NCI-H1092 treated with DMSO at 0.1 percent for 48 hours (cell line): ENCODE results near the gene CORO2B.

Experiments used
- DNase-seq: peaks from one replicate; lab custom pipeline; 2025; lab: John Stamatoyannopoulos, UW

The CORO2B gene

DNA sequence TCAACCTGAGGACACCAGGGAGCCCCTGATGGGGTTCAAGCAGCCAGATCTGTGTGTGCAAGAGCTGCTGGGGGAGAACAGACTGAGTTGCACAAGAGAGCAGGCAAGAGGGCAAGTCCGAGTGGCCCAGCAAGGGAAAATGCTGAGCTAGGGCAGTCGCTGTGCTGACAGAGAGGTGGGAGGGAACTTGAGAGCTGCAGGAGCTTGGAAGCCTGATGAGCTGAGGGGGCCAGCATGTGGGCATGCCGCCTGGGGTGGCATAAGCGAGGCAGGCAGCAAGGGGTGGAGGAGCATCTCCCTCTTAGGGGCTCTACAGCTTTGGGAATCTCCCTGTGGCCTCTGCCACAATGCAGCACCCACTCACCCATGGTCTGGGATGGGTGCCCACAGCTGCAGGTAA is 4.7 kb upstream of the CORO2B start:
- DNase-seq = no peak

DNA sequence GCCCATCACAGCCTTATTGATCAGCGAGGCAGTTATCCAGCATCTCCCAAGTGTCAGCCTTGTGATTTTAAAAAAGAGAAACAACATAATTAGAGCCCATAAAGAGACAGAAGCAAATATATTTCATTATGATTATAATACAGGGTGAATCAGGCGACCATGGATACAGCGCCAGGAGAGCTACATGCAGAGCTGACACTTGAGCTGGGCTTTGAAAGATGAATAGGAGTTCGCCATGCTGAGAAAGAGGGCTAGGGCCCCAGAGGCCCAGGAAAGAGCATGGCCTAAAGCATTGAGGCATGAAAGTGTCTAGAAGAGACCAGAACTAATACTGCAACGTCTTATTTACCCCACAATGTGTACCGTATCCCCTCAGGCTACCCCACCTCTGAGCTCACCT is 4.2 kb upstream of the CORO2B start:
- DNase-seq = no peak

DNA sequence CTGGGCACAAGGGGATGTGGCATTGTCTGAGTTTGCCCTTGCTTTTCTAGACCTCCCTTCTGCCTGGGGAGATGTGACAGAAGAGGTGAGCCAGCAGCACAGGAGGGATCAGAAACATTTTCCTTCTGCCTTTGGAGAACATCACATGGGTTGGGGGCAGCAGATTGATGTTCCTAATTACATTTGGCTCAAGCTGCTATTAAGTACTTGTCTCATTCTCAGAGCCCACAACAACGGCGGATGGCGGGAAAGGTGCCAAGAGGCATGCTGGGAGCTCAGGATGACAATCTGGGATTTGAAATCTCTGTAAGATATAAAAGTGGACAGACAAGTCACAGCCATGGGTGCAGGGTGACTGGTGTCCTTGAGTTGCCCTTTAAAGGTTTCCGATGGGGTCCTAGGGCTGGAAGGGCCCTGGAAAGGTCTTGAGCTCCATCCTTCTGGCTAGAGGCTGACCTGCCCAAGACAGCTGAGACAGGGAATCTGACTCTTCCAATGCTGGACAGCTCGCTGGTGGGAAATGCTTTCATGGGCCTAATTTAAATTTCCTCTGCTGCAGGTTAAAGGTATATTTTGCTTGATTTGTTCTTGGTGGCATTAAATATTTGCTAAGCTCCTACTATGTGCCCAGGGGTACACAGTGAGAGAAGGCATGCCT is 2.4 kb upstream of the CORO2B start:
- peak; percentile 38 for DNase-seq

DNA sequence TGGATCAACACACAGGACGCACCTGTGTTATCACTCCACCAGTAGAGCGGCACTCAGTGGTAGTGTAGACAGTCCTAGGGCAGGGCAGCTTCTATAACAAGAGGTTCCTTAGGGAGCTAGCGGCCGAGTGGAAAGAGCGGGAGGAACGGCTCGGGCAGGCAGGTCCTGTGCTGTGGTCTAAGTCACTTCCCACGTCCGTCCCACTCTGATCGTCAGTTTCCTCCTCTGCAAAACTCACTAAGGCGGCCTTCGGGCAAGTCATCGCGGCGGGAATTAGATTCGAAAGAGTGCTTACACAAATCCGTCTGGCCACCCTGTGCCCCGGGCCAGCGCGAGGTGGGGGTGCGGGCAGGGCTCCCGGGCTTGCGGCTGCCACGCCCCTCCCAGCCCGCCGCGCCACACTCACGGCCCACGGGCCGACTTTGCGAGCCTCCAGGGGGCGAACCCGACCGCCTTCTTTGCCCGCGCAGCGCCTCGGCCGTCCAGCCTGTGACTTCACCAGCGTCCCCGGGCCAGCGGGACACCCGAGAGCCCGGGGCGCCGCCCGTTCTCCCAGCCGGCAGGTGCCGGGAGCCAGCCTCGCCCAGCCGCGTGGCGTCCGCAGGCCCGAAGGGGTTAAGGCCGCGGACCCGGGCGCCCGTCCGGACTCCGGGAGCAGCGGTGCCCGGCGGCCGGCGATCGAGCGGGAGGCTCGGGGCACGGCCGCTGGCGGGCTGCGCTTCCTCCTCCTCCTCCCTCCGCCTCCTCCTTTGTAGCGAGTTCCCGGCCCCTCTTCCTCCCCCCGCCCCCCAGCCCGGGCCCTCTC is 416 bp upstream of the CORO2B start:
- DNase-seq = peak; percentile 35

DNA sequence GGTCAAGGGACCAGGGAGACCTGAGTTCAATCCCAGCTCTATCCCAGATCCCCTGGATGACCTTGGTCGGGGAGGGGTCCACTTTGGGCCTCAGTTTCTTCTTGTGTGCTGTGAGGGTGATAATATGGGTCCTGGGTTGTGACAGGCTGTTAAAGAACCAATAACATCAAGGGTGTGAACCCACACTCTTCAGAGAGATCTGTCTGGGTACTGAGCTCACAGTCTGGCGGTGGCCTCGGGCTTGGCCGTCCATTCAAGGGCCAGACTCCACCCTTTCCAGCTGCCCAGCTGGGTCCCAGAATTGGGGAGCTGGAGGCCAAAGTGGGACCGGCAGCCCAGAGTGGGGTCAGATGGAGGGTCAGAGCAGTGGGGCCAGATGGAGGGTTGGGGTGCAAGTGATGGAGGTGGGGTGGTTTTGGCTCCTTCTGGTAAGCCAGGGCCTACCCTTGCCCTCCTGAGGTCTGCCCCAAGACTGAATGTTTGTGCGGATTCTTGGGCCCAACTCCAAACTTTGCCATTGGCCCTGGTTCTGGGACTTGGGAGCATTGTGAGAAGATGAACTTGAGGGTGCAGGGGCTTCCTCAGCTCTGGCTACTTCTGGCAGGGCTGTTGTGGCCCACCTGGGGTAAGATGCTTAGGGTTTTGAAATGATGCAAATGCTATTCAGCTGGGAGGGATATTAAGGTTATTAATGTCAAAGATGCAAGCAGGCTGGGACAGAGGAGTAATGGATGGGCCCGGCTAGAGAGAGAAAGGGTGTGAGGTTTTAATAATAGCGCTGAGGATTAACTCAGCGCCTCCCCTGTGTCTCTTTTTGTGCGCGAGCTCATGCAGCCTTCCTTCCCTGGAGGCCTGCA is 1.5 kb downstream of the CORO2B start:
- DNase-seq = no peak

DNA sequence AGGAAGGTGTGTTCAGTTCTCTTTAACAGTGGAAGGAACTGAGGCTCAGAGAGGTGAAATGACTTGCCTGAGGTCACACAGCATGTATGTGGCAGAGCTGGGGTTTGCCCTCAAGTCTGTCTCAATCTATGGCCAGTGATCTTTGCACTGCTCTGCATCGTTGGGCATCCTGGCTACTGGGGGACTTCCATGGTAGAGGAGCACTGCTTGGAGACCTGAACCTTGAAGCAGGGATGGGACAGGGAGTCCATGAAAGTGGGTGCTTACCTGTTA is 2.0 kb downstream of the CORO2B start:
- DNase-seq = no peak

DNA sequence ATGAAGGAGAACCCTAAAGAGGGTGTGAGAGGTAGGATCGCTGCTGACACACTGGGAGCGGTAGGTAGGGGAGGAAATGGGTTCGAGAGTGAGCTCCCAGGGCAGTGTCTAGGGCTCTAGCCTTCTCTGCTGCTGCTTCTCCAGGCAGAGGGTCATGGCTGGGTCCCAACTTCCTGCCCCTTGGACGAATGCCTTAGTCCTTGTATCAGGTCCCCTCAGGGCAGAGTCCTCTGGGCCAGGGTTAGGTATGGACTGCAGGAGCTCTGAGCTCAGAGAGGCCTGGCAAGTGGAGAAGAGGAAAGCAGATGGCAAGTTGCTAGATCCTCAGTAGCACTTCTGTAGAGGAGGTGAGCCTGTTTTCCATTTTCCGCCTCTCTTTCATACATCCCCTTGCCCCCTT is 2.9 kb downstream of the CORO2B start:
- no peak for DNase-seq

DNA sequence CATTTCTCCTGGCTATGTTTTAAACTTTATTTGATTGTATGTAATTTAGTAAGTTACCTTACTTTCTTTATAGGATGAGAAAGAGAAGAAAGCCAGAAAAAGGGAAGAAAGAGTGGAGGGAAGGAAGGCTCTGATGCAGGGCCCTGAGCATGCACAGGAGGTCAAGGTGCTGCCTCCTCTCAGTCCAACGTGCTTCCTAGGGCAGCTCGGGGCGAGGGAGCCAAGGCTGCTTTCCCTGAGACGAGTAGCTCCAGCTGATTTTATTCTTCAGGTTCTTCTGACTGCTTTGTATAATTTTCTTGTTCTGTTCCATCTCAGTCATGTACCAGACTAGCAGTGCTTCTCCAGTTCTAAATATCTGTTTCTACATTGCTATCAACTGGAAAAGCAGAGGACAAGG is 3.4 kb downstream of the CORO2B start:
- DNase-seq = no peak

DNA sequence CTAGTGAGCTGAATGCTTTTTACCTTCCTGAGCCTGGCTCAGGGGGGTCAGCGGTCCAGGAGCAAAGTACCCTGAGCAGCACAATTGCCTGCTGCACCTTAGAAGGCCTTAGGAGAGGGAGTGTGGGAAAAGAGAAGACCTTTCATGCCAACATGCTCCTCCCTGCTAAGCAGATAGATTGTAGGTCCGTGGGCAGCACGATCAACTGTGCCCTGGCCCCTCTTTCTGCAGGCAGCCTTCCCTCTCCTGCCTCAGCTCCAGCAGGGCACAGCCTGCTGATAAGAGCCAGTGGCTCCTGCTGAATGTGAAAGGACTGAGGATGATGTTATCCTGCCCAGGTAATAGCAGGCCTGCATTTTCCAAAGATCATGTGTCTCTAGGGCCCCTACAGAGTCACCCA is 4.1 kb downstream of the CORO2B start:
- DNase-seq = no peak

DNA sequence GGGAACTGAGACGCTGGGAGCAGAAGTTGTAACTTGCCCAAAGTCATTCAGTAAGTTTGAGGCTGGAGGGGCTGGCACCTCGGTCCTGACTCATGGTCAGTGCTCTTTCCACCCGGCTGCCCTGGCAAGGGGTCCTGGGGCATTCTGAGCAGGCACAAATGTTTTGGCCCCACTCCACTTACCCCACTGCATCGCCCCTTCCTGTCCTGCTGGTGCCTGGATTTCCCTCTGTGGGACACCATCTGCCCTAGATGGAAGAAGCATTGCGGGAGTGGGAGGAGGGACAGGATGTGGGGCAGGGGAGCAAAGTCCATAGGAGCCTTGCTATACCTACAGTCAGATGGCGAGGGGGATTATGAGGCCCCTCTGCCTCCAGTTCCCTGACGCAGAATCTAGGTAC is 4.5 kb downstream of the CORO2B start:
- DNase-seq = no peak

DNA sequence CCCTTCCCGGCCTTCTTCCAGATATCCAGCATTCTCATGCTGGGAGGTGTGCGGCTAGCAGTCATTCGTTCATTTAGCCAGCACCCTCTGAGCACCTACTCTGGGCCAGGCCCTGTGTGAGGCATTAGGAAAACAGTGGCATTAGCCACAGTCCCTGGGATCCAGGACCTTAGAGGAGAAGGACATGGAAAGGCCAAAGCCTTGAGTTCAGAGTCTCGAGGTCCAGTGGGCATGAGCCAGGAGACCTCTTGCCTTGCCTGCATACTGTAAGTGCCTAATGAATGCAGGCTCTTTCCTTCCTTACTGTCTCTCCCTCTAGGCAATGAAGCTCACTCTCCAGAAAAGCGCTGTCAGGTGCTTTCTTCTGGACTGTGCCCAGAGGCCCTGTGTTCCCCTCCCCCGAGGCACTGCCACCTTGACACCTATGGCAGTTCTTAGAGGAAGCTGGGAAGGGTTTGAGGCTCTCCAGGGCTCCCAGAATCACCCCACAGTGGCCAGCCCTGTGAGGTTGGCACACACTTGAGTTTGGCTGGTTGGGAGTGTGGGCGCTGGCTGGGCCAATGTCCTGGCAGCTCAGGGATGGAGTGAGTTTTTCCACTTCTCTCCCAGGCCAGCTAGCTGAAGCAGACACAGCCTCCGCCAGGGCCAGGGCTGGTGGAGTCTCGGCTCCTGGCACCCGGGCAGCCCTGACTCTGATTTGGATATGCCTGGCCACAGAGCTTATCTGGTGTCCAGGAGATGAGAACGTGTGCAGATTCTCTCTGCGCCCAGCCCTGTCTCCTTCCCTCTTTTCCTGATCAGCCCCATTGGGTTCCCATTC is 5.4 kb downstream of the CORO2B start:
- no peak for DNase-seq

DNA sequence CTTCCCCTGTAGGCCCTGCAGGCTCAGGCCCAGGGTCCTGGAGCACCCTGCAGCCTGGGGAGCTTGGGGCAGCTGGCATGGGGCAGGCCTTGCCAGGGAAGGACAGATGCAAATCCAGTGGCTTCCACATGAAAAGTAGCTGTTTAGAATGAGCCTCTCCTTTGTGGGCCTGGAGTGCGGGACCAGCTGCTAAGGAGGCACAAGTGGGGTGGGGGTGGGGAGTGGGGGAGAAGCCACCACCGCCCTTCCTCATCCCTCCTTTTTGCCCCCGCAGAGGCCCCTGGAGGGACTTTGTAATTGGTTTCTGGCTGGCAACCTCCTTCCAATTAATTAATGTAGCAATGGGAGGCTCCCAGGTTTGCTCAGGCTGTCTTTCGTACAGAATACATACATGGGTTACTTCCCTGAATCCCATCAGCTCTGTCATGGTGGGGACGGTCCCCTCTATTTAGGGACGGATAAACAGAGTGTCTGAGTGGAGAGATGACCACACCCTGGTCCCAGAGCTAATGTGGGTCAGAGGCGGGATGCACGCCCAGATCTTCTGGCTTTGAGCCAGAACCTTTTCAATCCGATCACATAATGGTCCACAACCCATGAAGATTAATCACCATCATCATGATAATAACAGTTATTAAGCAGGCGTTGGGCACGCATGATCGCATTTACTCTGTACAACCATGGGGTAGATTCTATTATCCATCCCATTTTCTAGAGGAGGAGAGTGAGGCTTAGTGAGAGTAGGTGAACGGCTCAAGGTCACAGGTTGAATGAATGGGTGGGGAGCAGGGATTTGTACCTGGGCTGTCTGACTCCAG is 6.2 kb downstream of the CORO2B start:
- peak; percentile 32 for DNase-seq

DNA sequence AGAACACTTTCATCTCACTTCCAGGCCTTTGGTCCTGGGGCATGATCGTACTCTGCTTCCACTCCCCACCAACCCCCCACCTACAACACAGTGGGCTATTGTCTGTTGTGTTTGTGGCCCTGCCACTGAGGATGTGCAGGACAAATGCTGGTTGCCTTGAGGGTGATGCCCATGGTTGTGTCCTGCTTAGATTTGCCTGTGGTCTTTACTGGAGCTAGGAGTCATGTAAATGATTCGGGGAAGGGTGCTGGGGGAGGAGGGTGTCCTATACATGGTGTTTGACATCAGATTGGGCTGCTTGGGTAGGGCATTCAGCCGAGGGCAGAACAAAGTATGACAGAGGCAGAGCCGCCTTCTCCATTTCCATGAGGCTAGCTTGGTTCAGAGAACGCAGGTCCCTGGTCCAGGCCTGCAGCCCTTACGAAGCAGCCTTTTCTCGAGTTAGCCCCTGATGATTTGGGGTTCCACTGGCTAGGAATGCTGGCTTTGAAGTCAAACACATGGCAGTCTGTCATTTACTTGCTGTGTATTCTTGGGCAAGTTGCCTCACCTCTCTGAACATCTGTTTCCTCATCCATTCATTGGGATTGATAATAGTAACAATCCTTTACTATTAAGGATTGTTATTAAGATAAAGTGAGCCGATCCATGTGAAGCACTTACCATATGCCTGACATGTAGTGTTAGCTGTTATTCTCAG is 6.9 kb downstream of the CORO2B start:
- DNase-seq = no peak

DNA sequence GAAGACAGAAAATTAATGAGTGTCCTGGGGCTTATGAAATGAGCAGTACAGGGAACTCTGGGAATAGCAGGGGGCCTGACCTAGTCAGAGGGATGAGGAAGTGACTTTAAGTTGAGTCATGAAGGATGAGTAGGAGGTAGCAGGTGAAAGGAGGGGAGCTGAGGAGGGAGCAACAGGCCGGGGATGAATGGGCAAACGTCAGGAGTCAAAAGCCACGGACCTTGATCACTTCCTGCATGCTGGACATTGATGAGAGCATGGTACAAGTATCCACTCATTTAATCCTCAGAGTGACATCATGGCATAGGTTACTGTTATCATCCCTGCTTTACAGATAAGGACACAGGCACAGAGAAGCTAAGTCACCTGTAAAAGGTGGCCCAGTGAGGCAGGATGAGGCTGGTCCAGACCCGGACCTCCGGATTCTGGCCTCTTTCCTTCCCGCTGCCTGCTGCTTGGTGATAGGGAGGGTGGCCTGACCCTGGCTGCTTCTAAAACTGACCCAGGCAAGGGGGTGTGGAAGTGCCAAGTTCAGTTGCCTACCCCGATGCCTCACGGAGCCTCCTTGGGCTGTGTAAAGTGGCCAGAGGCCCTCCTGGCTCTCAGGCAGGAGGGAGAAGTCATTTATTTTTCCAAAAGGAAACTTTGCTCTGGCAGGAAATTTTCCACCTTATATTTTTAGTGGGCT is 7.6 kb downstream of the CORO2B start:
- DNase-seq = no peak

DNA sequence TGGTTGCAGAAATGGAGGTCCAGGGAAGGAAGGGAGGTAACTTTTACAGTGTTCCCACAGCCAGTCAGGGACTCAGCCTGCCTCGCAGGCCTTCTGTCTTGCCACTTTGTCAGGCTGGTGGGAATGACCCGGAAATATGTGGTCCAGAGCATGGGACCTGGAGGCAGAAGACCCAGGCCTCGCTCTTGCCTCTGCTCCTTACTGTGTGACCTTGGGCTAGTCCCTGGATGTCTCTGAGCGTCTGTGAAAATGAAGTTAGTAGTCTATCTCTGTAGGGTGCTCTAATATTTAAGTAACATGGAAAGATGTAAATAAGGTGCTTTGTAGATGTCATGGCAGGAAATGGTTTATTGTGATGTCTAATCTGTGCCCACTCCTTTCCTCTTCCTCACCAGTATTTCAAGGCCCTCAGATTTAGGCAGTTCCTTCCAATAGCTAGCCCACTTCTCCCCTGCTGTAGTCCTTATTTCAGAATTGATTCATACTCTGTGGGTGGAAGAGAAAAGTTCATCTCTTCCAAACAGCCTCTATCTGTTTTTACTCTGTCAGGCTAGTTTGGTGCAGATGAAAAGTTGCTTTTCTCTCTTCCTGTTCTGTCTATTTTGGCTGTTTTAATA is 9.1 kb downstream of the CORO2B start:
- no peak for DNase-seq

DNA sequence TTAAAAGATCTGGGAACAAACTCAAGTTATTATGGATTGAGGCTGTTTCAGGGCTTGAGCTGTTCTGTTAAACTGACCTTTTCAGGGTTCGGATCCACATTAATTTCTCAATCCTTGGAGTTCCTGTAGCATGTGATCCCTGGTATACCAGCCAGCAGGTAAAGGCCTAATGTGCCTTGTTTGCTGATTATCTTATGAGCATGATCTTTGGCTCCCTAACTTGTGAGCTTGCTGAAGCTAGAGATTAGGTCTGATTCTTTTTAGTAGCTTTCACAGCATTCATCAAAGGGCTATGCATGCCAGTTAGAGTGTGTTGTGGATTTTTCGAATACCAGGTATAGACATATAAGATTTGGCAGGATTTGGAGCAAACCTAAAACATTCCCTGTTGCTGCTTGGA is 10.3 kb downstream of the CORO2B start:
- no peak for DNase-seq

DNA sequence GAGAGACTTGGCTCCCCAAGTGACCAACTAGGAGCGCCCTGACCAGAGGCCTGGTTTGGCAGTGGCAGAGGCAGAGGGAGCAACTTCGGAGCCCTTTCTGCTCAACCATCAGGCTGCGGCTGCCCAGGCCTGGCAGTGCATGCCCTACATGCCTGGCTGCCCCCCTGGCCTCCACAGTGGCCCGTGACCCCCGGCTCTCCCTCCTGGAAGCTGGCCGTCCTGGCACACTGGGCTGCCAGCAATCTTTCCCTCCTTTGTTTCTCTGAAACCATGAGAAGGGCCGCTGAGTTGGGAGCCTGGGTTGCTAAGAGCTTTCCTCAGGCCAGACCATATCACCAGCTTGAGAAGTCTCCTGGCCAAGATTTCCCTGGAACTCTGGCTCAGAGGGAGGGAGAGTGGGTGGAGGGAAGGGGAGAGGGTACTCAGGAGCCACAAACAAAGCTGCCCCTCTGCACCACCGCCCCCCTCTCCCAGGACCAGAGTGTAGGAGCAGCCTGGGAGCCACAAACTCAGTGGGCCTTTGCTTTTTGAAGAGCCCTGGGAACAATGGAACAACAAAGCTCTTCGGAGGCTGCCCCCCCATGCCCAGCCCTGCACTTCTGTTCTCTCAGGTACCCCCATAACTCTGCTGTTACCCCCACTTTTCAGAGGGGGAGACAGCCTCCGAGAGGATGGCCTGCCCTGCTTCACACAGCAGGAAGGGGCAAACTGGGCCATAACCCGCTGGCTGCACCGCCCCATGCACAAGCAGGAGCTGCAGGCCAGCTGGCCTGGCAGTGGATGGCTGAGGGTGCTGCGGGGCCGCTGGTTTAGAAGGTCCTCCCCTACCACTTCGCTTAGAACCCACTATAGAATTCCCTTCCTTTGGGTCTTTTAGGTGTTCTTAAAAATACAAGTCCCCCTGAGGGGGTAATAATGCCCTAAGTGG is 11.3 kb downstream of the CORO2B start:
- no peak for DNase-seq

DNA sequence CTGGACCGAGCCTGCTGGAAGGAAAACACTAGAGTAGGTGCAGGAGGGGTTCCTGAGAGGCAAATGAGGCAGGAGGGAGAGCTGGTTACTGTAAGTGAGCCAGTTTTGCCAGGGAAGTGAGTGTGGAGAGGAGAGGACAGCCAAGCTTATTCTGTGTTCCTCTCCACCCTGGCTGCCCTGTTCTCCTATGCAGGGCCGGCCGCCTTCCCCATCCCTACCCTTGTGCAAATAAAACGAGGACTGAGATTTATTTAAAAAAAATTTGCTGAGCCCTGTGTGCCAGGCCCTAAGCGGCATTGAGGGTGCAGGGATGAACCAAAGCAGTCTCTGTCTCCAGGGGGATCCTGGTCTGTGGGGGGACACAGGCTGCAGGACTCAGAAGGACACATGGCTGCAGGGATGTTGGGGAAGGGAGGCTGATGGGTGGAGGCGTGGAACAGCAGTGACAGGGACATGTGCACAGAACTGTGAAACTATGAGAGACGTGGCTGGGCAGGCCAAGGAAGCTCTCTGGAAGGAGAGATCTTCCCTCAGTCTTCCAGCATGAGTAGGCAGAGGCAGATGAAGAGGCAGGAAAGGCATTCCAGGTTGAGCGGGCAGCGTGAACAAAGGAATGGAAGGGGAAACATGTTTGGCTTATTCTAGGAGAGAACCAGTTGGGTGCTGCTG is 12.1 kb downstream of the CORO2B start:
- peak; percentile 3 for DNase-seq
